ENCODE results near the gene WASF1.

Gene WASF1

DNA sequence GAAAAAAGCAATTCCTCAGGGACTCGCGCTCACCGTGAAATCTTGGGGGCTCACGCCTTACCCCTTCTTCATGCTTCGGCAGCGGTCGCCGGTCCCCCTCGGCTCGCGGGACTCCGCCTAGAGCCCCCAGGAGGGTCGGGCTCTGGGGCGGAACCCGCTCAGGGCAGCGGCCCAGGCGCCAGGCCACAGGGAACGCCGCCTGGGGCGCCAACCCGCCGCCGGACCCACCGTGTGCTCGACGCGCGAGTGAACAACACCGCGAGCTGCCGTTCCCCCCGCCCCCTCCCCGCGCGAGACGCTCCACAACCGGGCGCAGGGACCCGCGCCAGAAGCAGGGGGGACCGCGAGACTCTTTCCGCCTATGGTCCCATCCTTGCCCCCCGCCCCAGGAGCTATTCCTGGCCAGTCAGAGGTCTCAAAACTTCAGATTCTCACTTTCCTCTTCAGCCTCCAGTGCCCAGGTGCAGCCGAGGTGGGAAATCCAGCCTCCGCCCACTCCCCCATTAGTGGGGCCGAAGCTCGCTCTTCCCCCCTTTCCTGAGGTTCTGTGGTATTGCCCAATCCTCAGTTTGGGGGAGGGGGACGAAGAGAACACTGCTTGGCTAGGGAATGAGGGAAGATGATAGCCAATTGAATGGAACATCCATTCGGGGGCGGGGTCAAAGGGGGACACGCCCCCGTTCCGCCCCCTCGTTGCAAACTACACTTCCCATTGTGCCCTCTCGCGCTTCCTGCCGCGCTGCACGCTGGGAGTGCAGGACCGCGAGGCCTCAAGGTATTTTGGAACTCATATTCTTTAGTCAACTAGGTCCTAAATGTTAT, at the start of gene WASF1:
Gene WASF1, minus strand, starts transcription at position 265 of the 822 bp plus-strand sequence. CDS start 52,069 bp downstream, outside the sequence.
- TF ChIP-seq, protein P1, sequence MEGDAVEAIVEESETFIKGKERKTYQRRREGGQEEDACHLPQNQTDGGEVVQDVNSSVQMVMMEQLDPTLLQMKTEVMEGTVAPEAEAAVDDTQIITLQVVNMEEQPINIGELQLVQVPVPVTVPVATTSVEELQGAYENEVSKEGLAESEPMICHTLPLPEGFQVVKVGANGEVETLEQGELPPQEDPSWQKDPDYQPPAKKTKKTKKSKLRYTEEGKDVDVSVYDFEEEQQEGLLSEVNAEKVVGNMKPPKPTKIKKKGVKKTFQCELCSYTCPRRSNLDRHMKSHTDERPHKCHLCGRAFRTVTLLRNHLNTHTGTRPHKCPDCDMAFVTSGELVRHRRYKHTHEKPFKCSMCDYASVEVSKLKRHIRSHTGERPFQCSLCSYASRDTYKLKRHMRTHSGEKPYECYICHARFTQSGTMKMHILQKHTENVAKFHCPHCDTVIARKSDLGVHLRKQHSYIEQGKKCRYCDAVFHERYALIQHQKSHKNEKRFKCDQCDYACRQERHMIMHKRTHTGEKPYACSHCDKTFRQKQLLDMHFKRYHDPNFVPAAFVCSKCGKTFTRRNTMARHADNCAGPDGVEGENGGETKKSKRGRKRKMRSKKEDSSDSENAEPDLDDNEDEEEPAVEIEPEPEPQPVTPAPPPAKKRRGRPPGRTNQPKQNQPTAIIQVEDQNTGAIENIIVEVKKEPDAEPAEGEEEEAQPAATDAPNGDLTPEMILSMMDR (IDR thresholded peaks at IDR 0.05; ENCODE audit: low read depth, low read length, missing control alignments) = no peak

DNA sequence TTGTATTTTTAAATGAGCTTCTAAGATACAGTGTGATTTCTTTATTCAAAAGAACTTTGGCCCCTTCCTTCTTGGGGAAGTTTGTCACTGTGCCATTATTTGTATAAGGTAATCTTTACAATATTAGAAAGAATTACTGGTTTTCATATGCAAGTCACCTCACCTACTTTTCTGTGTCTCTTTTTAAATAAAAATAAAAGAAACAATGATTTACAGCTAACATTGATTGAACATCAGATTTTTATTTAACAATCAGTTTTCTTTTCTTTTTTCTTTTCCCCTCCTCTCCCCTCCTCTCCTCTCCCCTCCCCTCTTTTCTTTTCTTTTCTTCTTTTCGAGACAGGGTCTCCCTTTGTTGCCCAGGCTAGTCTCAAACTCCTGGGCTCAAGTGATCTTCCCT, 46.8 kb upstream of the WASF1 start:
- no peak for DNase-seq (ENCODE audit: low read depth)
- TF ChIP-seq, protein P1 (IDR thresholded peaks at IDR 0.05; ENCODE audit: low read depth, low read length, missing control alignments) = no peak
- no peak overlapping the region for H3K4me3 ChIP-seq (ENCODE audit: low read depth, low read length)

More for the DNA sequence above, at the start of gene WASF1:
- DNase-seq (ENCODE audit: low read depth) = peak; percentile 85
- H3K4me3 ChIP-seq (ENCODE audit: low read depth, low read length) = peak within 1 kb of the TSS; percentile 85

DNA sequence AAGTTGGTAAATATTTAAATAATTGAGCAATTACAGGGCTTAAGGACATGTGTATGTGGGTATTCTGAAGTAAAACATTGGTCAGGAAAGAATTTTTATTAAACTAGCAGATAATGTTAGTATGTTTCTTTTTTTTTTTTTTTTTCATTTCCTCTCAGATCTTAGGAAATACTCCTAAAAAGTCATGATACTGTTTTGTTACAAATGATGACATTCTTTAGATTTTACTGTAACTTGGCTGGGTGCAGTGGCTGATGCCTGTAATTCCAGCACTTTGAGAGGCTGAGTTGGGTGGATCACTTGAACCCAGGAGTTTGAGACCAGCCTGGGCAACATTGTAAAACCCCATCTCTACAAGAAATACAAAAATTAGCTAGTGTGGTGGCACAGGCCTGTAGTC, 42.3 kb upstream of the WASF1 start:
- no peak for DNase-seq (ENCODE audit: low read depth)
- TF ChIP-seq, protein P1 (IDR thresholded peaks at IDR 0.05; ENCODE audit: low read depth, low read length, missing control alignments) = no peak
- H3K4me3 ChIP-seq (ENCODE audit: low read depth, low read length) = no peak overlapping the region

DNA sequence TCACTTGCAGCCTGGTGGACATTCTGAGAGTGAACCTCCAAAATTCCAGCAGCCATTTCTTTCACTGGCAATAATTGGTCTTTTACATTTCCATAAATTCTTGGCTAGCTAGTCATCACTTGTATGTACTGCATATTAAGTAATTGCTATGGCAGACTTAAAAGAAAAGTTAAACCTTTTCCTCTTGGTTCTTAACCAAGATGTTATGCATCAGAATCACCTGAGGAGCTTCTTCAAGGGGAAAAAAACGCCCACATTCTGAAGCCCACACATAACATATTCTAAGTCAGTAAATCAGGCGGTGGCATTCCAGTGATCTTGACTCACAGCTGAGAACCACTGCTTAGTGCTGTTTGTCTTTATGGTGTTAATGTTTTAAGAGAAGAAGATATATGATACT, 37.8 kb upstream of the WASF1 start:
- H3K4me3 ChIP-seq (ENCODE audit: low read depth, low read length) = no peak overlapping the region
- no peak for DNase-seq (ENCODE audit: low read depth)
- TF ChIP-seq, protein P1 (IDR thresholded peaks at IDR 0.05; ENCODE audit: low read depth, low read length, missing control alignments) = no peak

DNA sequence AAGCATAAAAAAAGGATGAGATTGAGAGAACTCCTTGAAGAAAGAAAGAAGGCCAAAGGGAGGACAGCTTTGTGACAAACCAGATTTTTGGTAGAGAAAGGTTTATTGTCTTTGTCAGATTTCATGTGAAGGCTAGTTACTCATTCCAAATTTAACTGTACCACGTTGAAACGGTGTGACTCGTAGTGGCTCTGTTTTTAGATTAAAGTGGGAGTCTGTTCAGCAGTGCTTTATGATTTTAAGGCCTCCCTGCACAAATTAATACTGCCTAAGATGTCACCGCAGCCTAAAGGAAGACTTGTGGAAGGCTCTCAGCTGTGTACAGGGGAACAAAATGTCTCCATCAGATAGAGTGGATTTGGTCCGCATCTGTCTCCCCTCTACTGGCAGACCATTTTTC, 36.7 kb upstream of the WASF1 start:
- no peak overlapping the region for H3K4me3 ChIP-seq (ENCODE audit: low read depth, low read length)
- TF ChIP-seq, protein P1 (IDR thresholded peaks at IDR 0.05; ENCODE audit: low read depth, low read length, missing control alignments) = no peak
- DNase-seq (ENCODE audit: low read depth) = no peak

DNA sequence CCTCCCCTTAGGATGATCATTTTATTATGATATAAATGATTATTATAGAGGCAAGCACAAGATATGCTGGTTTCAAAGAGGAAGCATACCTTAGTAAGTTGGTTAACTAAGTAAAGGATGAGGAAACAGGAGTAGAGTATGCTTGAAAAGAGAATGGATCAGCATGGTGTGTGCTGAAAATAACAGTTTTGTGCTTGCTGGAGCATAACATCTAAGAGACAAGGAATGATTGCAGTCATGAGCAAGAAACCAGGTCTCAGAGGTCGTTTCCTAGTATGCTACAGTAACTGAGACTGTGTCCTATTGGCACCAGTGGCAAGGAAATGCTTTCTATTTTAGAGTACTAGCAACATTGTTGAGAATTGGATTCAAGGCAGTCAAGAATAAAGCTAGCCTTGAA, 34.9 kb upstream of the WASF1 start:
- DNase-seq (ENCODE audit: low read depth) = no peak
- no peak overlapping the region for H3K4me3 ChIP-seq (ENCODE audit: low read depth, low read length)
- TF ChIP-seq, protein P1 (IDR thresholded peaks at IDR 0.05; ENCODE audit: low read depth, low read length, missing control alignments) = no peak

DNA sequence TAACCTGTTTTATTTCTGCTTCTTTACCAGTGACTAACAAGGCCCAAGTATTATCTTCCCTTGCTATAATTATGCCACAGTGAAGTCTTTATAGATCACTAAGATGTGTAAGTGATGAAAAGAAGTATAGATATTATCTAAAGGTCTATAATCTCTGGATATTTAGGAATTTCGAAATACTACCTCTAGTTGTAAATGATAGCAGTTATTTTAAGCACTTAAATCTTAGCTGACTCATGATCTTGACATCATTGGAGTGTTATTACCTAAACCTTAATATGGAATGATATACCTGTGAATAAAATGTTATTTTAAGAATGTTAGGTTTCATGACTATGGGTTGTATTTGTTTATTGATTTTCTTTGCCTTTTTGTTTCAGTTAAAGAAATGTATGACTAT, 32.3 kb upstream of the WASF1 start:
- TF ChIP-seq, protein P1 (IDR thresholded peaks at IDR 0.05; ENCODE audit: low read depth, low read length, missing control alignments) = no peak
- H3K4me3 ChIP-seq (ENCODE audit: low read depth, low read length) = no peak overlapping the region
- no peak for DNase-seq (ENCODE audit: low read depth)
